Progenitor cell of endocrine pancreas (in vitro differentiated cells): ENCODE measurements around the gene RNF214. TPM values are rescaled to one million over a fixed set of nuclear protein-coding genes. Genes with fewer than 3 reads are reported as not detected.

ENCODE experiments used
- DNase-seq: peaks from one replicate; pipeline ENCODE4 v3.0.0; 2021; ENCODE audit warnings: low spot score; ENCODE audit not compliant: unreplicated experiment
- H3K27ac Mint-ChIP-seq: 2 replicates; pipeline ENCODE4 v1.8.0; 2021; ENCODE audit warnings: mild to moderate bottlenecking, moderate library complexity, mixed read lengths
- H3K27me3 Mint-ChIP-seq: 2 replicates; pipeline ENCODE4 v1.8.0; 2021; ENCODE audit warnings: mixed read lengths
- H3K36me3 Mint-ChIP-seq: 2 replicates; pipeline ENCODE4 v1.8.0; 2022; ENCODE audit warnings: mixed read lengths; ENCODE audit not compliant: insufficient read depth
- H3K4me1 Mint-ChIP-seq: 2 replicates; pipeline ENCODE4 v1.8.0; 2021; ENCODE audit warnings: low read depth, mixed read lengths
- H3K4me3 Mint-ChIP-seq: 2 replicates; pipeline ENCODE4 v1.8.0; 2021; ENCODE audit warnings: low read depth, mild to moderate bottlenecking, moderate library complexity, mixed read lengths
- H3K9me3 Mint-ChIP-seq: 2 replicates; pipeline ENCODE4 v1.8.0; 2021; ENCODE audit warnings: low read depth, mixed read lengths
- CTCF ChIP-seq: fragments of 200-600 bp; sonication (generic); IDR thresholded peaks from one replicate; pipeline ENCODE4 v1.5.0; 2021; ENCODE audit warnings: antibody characterized with exemption, mild to moderate bottlenecking; ENCODE audit not compliant: unreplicated experiment
- total RNA-seq: library from RNA; stranded (reverse); gene quantifications from 2 replicates; pipeline ENCODE4 v1.2.1, GENCODE V29; 2021

The RNF214 gene
- total RNA-seq, 1 donor from 2014 or later: 55.8 TPM

- Mint-ChIP-seq H3K36me3 (peaks cover 18% of the 10 kb centered on the region), H3K27me3 (no peaks in the 10 kb centered on the region), H3K9me3 (no peaks in the 10 kb centered on the region), H3K4me1 (no peaks in the 10 kb centered on the region), H3K27ac (peak overlapping the region; percentile 42), H3K4me3 (no peak overlapping the region)
- DNase-seq: no peak
- TF ChIP-seq CTCF: no peak
Measured at GRCh38 chr11:117239295-117239694, 6.8 kb downstream of the RNF214 start.

GRCh38 chr11:117248341-117248740, 15.9 kb downstream of the RNF214 start:
- H3K27me3 Mint-ChIP-seq: no peaks in the 10 kb centered on the region
- H3K36me3 Mint-ChIP-seq: peaks cover 37% of the 10 kb centered on the region
- H3K4me1 Mint-ChIP-seq: no peaks in the 10 kb centered on the region
- no peak for DNase-seq
- no peak for TF ChIP-seq CTCF
- no peak overlapping the region for H3K27ac Mint-ChIP-seq
- H3K9me3 Mint-ChIP-seq: no peaks in the 10 kb centered on the region
- no peak overlapping the region for H3K4me3 Mint-ChIP-seq

GRCh38 chr11:117249571-117249970, 17.1 kb downstream of the RNF214 start:
- Mint-ChIP-seq H3K36me3 (peaks cover 37% of the 10 kb centered on the region), H3K4me1 (no peaks in the 10 kb centered on the region), H3K27me3 (no peaks in the 10 kb centered on the region), H3K4me3 (no peak overlapping the region), H3K27ac (peak overlapping the region; percentile 16), H3K9me3 (no peaks in the 10 kb centered on the region)
- TF ChIP-seq CTCF: no peak
- no peak for DNase-seq

GRCh38 chr11:117251506-117251905, 19.0 kb downstream of the RNF214 start:
- Mint-ChIP-seq H3K36me3 (peaks cover 35% of the 10 kb centered on the region), H3K27ac (peak overlapping the region; percentile 87), H3K4me1 (no peaks in the 10 kb centered on the region), H3K4me3 (no peak overlapping the region), H3K9me3 (no peaks in the 10 kb centered on the region), H3K27me3 (no peaks in the 10 kb centered on the region)
- DNase-seq: no peak
- no peak for TF ChIP-seq CTCF

GRCh38 chr11:117255966-117256365, 23.5 kb downstream of the RNF214 start:
- TF ChIP-seq CTCF: no peak
- no peak overlapping the region for H3K4me3 Mint-ChIP-seq
- peaks cover 27% of the 10 kb centered on the region for H3K36me3 Mint-ChIP-seq
- no peaks in the 10 kb centered on the region for H3K9me3 Mint-ChIP-seq
- no peak overlapping the region for H3K27ac Mint-ChIP-seq
- no peaks in the 10 kb centered on the region for H3K4me1 Mint-ChIP-seq
- no peaks in the 10 kb centered on the region for H3K27me3 Mint-ChIP-seq
- DNase-seq: no peak

GRCh38 chr11:117256573-117256972, 24.1 kb downstream of the RNF214 start:
- Mint-ChIP-seq H3K27me3 (no peaks in the 10 kb centered on the region), H3K4me1 (no peaks in the 10 kb centered on the region), H3K36me3 (peaks cover 26% of the 10 kb centered on the region), H3K9me3 (no peaks in the 10 kb centered on the region), H3K27ac (no peak overlapping the region), H3K4me3 (no peak overlapping the region)
- no peak for TF ChIP-seq CTCF
- DNase-seq: no peak
